Rectal smooth muscle tissue (tissue), 1 donor: ENCODE data around the gene SULF2.

Source experiments
- H3K27ac ChIP-seq: one replicate; pipeline ENCODE4 v1.7.0; 2013; ENCODE audit warnings: low read depth, low read length, inconsistent platforms
- H3K27me3 ChIP-seq: one replicate; pipeline ENCODE4 v1.7.0; 2013; ENCODE audit warnings: low read length; ENCODE audit not compliant: control insufficient read depth, insufficient read depth
- H3K36me3 ChIP-seq: one replicate; pipeline ENCODE4 v1.7.0; 2013; ENCODE audit warnings: low read length; ENCODE audit not compliant: control insufficient read depth, insufficient read depth
- H3K4me1 ChIP-seq: one replicate; pipeline ENCODE4 v1.7.0; 2013; ENCODE audit warnings: low read length; ENCODE audit not compliant: control insufficient read depth, insufficient read depth
- H3K4me3 ChIP-seq: one replicate; pipeline ENCODE4 v1.7.0; 2013; ENCODE audit warnings: low read length
- H3K9ac ChIP-seq: one replicate; pipeline ENCODE4 v1.7.0; 2013; ENCODE audit warnings: low read length

The SULF2 gene

DNA sequence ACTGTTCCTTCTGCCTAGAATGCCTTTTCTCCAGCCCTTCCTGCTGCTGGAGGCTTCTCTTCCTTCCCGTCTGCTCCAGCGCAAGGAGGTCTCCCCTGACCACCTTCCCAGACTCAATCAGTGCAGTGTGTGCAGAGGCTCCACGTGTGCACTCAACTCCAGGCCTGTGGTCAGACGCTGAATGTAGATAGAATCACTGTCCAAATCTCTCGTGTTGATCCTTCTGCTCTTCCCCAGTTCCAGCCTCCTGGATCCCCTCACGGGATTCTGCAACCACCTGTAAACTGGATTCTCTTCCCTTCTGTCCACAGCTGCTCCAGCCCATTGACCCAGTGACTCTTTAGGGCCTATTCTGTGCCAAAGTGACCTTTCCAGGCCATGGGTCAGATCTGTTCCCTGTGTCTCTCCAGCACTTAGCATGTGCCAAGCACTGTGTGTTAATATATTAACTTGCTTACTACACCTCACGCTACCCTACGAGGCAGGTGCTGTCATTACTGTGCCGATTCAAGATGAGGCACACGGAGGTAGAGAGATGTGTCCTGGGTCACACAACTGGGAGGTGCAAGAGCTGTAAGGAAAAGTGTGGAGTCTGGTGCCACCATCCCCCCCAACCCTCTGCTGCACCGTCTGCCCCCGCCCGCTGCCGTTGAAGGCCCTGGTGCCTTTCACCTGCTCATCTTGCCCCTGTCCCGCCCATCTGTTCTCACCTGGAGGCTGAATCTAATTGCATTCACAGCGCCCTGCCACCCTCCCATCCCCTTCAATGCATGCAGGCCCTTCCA is 112.2 kb downstream of the SULF2 start:
- Histone ChIP-seq H3K36me3 (no peaks in the 10 kb centered on the region), H3K4me1 (no peaks in the 10 kb centered on the region), H3K27me3 (no peaks in the 10 kb centered on the region), H3K27ac (no peak overlapping the region), H3K9ac (no peak overlapping the region), H3K4me3 (no peak overlapping the region)

DNA sequence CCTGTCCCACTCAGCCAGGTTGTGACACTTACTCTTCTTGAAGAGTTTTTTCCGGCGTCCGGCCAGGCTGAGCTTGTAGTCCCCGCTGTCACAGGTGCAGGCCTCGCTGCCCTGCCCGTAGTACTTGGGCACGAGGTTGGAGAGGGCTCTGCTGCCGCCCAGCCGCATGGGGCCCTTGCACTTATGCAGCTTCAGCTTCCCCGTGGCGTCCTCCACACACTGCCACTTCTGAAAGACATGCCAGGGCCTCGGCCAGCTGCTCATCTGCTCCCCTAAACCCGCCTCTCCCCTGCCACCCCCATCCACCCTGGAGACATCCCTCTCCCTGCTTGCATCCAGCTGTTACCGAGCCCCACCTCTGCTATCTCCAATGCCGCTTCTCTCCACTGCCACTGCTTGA is 113.1 kb downstream of the SULF2 start:
- Histone ChIP-seq H3K9ac (no peak overlapping the region), H3K36me3 (no peaks in the 10 kb centered on the region), H3K27ac (no peak overlapping the region), H3K27me3 (no peaks in the 10 kb centered on the region), H3K4me3 (no peak overlapping the region), H3K4me1 (no peaks in the 10 kb centered on the region)

DNA sequence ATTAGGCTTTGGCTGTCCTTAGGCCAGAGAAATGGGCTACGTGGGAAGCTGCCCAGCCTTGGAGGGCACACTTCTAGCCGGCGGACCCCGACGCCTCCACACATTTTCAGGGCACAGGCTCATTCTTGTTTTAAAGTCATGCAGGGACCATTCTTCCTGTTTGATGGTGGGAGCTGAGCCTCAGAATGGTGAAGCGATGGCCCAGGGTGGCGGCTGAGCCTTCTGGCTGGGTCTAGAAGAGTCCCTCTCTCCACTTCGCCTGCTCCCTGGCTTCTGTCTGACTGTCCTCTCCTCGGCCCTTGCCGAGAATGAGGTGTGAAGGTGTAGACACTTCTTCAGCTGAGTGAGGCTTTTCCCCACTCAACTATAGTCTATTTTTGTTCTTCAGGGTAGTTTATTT is 114.4 kb downstream of the SULF2 start:
- Histone ChIP-seq H3K4me3 (no peak overlapping the region), H3K27me3 (no peaks in the 10 kb centered on the region), H3K36me3 (no peaks in the 10 kb centered on the region), H3K27ac (no peak overlapping the region), H3K4me1 (no peaks in the 10 kb centered on the region), H3K9ac (no peak overlapping the region)

DNA sequence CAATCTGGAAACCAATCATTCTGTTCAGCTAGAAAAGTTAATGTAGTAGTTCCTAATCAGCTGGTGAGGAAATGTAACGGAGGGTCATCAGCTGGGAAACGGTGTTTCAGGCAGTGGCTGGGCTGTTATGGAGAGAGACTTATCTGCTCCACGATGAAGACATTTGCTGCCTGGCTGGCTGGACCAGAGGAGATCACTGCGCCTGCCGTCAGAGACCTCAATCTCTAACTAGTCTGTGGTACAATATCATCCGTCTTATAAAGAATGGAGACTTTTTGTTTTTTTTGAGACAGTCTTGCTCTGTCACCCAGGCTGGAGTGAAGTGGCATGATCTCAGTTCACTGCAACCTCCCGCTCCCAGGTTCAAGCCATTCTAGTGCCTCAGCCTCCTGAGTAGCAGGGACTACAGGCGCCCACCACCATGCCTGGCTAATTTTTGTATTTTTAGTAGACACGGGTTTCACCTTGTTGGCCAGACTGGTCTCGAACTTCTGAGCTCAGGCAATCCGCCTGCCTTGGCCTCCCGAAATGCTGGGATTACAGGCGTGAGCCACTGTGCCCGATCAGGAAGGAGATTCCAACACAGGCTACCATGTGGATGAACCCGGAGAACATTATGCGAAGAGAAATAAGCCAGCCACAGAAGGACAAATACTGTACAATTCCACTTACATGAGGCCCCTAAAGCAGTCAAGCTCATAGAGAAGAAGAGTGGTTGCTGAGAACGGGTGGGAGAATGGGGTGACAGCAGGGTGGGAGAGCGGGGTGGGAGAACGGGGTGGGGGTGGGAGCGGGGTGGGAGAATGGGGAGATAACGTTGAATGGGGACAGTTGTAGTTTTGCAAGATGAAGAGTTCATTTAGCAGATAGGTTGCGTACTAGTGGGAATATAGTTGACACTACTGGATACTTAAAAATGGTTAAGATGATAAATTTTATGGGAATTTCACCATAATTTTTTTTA is 115.1 kb downstream of the SULF2 start:
- H3K4me3 ChIP-seq = no peak overlapping the region
- no peak overlapping the region for H3K9ac ChIP-seq
- H3K36me3 ChIP-seq = no peaks in the 10 kb centered on the region
- no peaks in the 10 kb centered on the region for H3K4me1 ChIP-seq
- no peak overlapping the region for H3K27ac ChIP-seq
- no peaks in the 10 kb centered on the region for H3K27me3 ChIP-seq

DNA sequence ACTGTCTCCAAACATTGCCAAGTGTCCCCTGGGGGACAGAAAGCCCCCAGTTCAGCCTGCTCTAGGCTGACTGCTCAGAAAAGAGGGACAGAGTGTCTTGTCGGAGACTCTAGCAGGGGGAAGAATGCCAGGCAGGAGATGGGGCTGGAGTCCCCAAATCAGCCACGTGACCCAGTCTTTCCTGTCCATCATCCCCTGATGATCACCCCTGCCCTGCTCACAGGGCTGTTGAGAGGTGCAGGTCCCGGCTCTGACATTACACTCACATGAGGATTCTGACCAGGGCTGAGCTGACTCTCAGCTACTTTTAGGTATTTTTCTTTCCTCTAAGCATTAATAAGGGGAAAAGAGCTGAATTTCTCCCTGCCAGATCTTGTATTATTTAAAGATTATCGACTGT is 115.8 kb downstream of the SULF2 start:
- Histone ChIP-seq H3K27me3 (no peaks in the 10 kb centered on the region), H3K36me3 (no peaks in the 10 kb centered on the region), H3K9ac (no peak overlapping the region), H3K4me3 (no peak overlapping the region), H3K4me1 (no peaks in the 10 kb centered on the region), H3K27ac (no peak overlapping the region)

DNA sequence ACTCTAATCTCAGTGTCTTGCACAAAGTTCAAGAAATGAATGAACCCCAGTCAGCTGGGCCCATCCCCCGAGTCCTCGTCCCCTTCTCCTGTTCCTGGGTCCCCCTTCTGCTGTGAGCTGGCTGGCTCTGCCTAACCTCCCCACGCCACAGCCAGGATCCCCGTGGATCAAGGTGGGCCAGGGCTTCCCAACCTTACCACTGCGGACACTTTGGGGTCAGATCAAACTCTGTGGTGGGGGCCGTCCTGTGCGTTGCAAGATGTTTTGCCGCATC is 116.2 kb downstream of the SULF2 start:
- no peaks in the 10 kb centered on the region for H3K36me3 ChIP-seq
- H3K4me3 ChIP-seq = no peak overlapping the region
- peaks cover under 1% of the 10 kb centered on the region for H3K4me1 ChIP-seq
- no peaks in the 10 kb centered on the region for H3K27me3 ChIP-seq
- H3K9ac ChIP-seq = no peak overlapping the region
- no peak overlapping the region for H3K27ac ChIP-seq

DNA sequence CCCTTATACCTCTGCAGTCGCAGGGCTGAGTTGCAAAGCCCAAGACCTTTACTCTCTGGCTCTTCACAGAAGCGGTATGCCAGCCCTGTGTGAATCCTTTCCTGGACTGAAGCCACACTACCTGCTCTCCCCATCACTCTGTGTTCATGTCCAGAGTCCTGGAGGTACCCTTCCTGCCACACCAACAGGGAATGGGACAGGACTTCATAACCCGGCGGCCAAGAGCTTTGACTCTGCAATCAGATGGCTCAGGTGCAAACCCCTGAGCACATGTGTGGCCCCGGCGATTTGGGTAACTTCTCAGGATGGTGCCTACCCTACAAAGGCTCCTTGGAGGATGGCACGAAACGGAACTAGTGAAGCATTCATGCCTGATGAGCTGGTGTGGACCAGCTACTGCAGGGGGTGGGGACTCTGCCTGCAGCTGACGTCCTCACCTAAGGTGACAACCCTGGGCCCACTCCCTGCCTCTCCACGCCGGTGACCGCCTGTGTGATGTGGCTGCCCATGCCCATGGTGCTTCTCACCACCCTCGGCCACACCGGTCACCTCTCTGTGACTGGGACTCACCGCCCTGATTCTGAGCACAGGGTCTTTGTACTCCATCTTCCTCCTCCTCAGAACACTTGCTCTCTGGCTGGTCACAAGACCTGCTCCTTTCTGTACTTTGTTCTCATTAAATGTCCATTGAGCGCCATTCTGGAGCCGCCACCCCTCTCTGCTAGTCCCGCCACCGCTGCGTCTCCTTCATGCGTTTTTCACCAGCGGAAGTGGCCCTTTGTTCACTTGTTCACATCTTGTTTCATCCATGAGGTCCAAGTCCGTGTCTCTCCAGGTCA is 116.7 kb downstream of the SULF2 start:
- no peaks in the 10 kb centered on the region for H3K36me3 ChIP-seq

DNA sequence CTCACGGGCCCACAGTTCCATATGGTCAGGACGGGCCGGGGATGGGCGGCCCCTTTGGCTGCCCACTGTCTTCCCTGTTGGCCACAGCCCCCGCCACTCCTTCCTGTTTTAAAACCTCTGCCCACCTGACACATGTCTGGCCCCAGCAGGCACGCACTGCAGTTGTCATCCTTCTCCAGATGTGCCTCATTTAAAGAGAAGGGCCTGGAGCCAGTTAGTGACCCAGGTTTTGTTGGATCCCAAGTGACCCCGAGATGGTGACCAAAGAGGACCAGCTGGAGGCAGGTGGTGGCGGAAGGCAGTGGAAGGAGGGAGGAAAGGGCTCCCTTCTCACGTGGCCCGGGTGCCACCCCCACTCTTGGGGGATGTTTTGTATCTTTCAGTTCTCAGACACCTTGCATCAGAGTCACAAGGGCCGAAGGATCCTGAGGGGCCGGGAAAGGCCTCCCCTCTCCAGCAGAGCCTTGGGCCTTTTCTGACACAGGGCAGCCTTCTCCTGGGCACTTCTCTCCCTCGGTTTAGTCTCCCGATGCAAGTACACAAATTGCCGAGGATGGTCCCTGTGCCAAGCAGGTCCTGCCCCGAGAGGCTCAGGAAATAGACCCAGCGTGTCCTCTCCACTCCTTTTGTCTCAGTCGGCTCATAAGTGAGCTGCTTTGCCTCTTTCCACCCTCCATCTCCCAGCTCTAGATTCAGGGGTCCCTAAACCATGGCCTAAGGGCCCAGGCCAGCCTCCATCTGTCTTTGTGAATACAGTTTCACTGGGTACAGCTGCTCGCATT is 117.6 kb downstream of the SULF2 start:
- no peaks in the 10 kb centered on the region for H3K36me3 ChIP-seq
- H3K27me3 ChIP-seq = no peaks in the 10 kb centered on the region
- no peak overlapping the region for H3K4me3 ChIP-seq
- H3K4me1 ChIP-seq = peaks cover 4% of the 10 kb centered on the region
- no peak overlapping the region for H3K27ac ChIP-seq
- H3K9ac ChIP-seq = no peak overlapping the region

More for the DNA sequence above, 116.7 kb downstream of the SULF2 start:
- Histone ChIP-seq H3K4me1 (peaks cover 4% of the 10 kb centered on the region), H3K9ac (no peak overlapping the region), H3K27ac (no peak overlapping the region), H3K4me3 (no peak overlapping the region), H3K27me3 (no peaks in the 10 kb centered on the region)

DNA sequence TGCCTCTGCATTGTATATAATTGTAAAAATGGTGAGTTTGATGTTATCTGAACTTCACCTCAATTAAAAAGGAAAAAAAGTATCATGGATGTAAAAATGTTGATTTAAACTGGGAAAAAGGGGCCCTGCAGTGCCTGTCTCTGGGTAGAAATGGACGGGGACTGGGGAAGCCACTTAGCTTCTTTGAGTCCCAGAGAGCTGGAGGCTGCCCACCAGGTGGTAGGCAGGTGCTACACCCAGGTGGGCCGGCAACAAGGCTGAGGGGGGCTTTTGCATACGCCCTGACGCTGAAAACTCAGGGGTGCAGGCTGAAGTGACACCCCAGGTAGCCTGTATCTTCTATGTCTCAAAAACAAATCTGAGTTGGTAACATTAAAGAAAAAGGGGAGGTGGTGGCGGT is 118.2 kb downstream of the SULF2 start:
- H3K27me3 ChIP-seq = no peaks in the 10 kb centered on the region
- H3K4me1 ChIP-seq = peaks cover 4% of the 10 kb centered on the region
- H3K4me3 ChIP-seq = no peak overlapping the region
- no peak overlapping the region for H3K27ac ChIP-seq
- no peaks in the 10 kb centered on the region for H3K36me3 ChIP-seq
- H3K9ac ChIP-seq = no peak overlapping the region

DNA sequence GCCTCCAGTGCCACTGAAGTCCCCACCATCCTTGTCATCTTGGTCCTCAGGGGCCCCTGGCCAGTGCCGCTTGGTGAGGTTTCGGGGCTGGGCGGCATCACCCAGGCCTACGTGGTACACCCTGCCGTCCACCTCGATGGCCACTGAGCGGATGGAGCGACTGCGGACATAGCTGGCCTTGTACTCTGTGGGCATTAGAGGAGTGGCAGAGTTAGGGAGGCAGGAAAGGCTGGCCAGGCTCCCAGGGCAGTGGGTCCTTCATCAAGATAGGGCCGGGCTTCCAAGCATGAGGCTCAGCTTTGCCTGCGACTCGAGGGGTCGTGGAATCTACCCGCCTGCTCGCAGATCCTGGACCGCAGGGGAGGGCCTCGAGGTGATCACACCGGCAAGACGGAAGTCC is 119.0 kb downstream of the SULF2 start:
- H3K9ac ChIP-seq = no peak overlapping the region
- peaks cover 4% of the 10 kb centered on the region for H3K4me1 ChIP-seq
- no peaks in the 10 kb centered on the region for H3K36me3 ChIP-seq
- H3K4me3 ChIP-seq = no peak overlapping the region
- no peaks in the 10 kb centered on the region for H3K27me3 ChIP-seq
- no peak overlapping the region for H3K27ac ChIP-seq

DNA sequence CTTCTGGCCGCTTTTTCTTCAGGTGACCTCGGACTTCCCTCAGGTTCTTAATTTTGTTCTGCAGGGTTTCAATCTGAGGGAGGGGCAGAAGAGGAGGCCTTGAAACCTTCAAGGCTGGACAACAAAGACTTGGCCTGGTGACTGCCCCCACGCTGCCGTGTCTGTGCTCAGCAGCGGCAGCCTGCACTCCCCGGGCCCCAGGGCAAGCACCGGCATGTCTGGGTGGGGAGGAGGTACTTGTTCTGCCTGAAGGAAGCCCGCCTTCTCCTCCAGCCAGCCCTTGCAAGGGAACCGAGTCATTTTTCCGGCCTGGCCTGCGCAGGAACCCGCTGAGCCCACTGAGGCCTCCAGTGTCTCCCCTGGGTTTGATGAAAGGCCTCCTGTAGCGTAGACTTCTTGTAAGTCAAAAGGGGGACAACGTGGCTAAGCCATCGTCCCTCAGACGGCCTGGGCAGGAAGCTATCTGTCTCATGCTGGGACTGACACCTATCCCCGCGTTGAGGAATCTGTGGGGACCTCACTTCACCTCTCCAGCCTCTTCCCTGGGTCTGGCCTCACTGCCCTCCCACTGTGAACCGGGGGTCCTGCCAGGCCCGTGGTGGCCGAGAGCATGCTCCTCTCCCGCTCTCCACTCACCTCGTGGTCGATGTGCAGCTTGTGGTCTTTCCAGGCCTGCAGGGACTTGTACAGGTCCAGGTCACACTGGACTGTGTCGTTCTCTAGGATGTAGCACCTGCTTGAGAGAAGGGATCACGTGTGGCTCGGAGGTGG is 119.9 kb downstream of the SULF2 start:
- H3K36me3 ChIP-seq = no peaks in the 10 kb centered on the region
- H3K27me3 ChIP-seq = no peaks in the 10 kb centered on the region
- no peak overlapping the region for H3K9ac ChIP-seq
- H3K4me1 ChIP-seq = peaks cover 4% of the 10 kb centered on the region
- H3K27ac ChIP-seq = no peak overlapping the region
- H3K4me3 ChIP-seq = no peak overlapping the region
